ENCODE measurements around the gene COL23A1. TPM values are rescaled to one million over a fixed set of nuclear protein-coding genes. Genes with fewer than 3 reads are reported as not detected.

COL23A1 gene
- total RNA-seq, 4 donors from 2014 or later: 2.5 to 3.4 (median 3.0) TPM

DNA sequence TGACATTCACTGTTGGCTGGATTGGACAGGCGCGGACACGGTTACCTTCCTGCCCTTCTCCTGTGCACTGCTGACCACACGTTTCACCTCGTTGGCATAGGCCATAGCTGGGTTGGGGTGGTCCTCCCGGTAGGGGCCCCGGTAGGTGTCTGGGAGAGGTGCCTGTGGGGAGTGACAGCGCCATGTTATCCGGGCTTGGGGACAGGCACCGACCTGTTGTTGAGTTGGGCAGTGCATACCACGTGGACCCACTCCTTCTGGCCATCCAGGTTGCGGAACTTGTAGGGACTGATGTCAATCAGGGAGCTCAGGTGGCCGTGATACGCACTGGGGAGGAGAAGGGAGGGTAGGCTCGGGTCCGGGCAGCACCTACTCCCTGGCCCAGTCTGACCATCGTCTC, 365.8 kb downstream of the COL23A1 start:
- no peak for TF ChIP-seq POLR2A (IDR thresholded peaks at IDR 0.05)
- TF ChIP-seq, protein P1, sequence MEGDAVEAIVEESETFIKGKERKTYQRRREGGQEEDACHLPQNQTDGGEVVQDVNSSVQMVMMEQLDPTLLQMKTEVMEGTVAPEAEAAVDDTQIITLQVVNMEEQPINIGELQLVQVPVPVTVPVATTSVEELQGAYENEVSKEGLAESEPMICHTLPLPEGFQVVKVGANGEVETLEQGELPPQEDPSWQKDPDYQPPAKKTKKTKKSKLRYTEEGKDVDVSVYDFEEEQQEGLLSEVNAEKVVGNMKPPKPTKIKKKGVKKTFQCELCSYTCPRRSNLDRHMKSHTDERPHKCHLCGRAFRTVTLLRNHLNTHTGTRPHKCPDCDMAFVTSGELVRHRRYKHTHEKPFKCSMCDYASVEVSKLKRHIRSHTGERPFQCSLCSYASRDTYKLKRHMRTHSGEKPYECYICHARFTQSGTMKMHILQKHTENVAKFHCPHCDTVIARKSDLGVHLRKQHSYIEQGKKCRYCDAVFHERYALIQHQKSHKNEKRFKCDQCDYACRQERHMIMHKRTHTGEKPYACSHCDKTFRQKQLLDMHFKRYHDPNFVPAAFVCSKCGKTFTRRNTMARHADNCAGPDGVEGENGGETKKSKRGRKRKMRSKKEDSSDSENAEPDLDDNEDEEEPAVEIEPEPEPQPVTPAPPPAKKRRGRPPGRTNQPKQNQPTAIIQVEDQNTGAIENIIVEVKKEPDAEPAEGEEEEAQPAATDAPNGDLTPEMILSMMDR (IDR thresholded peaks at IDR 0.05): no peak
- no peak overlapping the region for H3K4me3 ChIP-seq (ENCODE audit: low read depth, poor library complexity, severe bottlenecking)
- DNase-seq (ENCODE audit: low spot score in 2 of 2): no peak
- intact Hi-C loops (cut with DNase I; ENCODE audit: low total_unique reads): no loop called here
- WGBS, 2 donors: 87 to 90% methylated on average over 17 of the region's 17 CpGs

DNA sequence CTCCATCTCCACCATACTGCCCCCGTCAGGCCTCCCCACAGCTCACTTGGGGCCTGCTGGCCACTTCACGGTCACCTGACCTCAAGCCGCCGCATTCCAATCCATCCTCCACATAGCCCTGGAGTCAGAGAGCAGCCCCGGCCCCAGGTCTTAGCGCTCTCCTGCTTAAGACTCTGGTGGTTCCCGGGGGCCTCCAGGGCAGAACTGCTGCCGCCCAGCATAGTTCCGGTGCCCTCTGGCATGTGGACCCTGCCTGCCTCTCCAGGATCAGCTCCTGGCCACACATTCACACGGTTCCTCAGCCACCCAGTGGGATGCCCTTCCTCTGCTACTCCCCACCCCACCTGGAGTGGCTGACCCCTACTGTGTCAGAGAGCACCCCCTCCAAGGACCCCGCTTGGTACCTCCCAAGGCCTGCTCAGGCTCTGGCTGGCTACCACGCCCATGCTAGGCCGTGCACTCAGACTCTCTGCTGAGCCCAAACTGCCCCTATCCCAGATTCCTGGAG, 366.3 kb downstream of the COL23A1 start:
- no peak for TF ChIP-seq POLR2A (IDR thresholded peaks at IDR 0.05)
- TF ChIP-seq, protein P1 (IDR thresholded peaks at IDR 0.05): no peak
- WGBS, 2 donors: 80% methylated on average over 11 to 13 of the region's 13 CpGs
- intact Hi-C loops (cut with DNase I; ENCODE audit: low total_unique reads): no loop called here
- no peak for DNase-seq (ENCODE audit: low spot score in 2 of 2)
- no peak overlapping the region for H3K4me3 ChIP-seq (ENCODE audit: low read depth, poor library complexity, severe bottlenecking)

DNA sequence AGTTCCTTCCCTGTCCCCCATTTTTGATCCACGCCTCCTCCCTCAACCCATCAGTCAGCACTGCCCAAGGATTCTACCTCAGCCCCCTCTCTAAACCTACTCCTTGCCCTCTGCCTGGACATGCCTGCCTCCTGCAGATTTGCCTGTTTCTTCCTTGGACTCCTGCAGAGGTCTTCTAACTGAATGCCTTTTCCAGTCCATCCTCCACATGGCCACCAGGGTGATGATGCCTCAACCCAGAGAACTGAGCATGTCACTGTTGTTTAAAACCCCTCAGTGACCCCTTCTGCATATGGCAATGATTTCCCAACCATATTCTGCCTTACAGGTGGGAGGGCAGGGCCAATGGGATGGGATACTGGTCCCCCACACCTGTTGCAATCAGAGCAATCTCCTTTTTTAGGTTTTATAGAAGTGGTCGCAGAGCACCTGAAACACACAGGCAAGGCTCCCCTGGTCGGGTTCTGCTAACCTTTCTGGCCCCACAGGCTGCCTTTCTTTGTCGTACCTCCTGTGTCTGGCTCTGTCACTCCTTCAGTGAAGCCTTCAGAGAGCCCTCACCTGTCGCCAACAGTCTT, 366.9 kb downstream of the COL23A1 start:
- no peak for DNase-seq (ENCODE audit: low spot score in 2 of 2)
- TF ChIP-seq POLR2A (IDR thresholded peaks at IDR 0.05): no peak
- 86 to 89% methylated on average over 5 of the region's 5 CpGs for WGBS, 2 donors
- intact Hi-C loops (cut with DNase I; ENCODE audit: low total_unique reads): no loop called here
- no peak overlapping the region for H3K4me3 ChIP-seq (ENCODE audit: low read depth, poor library complexity, severe bottlenecking)

DNA sequence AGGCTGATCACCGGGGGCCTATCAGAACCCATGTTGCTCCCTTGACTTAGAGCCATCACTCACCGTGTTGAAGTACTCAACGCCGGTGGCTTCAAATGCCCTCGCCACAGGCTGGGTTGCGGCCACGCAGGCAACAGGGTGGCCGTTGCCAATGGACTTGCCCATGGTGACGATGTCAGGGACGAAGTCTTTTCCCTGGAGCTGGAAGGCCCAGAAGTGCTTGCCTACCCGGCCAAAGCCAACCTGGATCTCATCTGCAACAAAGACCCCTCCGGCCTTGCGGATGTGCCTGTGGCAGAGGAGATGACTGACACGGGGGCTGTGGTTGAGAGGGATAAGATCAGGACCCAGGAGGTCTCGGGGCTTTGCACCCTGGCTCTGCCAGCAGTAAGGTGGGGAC, 367.9 kb downstream of the COL23A1 start:
- no peak for DNase-seq (ENCODE audit: low spot score in 2 of 2)
- TF ChIP-seq, protein P1 (IDR thresholded peaks at IDR 0.05): no peak
- no peak for TF ChIP-seq POLR2A (IDR thresholded peaks at IDR 0.05)
- WGBS, 2 donors: 95% methylated on average over 15 of the region's 15 CpGs
- no peak overlapping the region for H3K4me3 ChIP-seq (ENCODE audit: low read depth, poor library complexity, severe bottlenecking)
- intact Hi-C loops (cut with DNase I; ENCODE audit: low total_unique reads): no loop called here

DNA sequence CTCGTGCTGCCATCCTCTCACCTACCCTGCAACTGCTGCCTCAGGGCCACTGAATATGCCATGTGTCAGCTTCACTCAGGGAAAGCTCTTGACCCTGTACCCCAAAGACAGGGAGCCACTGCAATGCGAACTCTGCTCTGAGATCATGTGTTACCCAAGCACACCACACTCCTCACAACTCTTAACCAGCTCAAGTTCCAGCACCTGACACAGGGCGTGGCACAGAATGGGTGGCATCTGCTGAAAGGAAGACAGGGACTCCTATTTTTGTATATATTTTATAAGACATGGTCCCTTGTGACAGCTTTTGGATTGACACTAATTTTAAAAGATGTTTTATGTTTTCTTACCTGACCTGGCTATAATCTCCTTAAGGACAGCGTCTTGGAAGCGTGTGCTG, 368.3 kb downstream of the COL23A1 start:
- DNase-seq (ENCODE audit: low spot score in 2 of 2): no peak
- intact Hi-C loops (cut with DNase I; ENCODE audit: low total_unique reads): no loop called here
- 93% methylated on average over 5 of the region's 5 CpGs for WGBS, 2 donors
- H3K4me3 ChIP-seq (ENCODE audit: low read depth, poor library complexity, severe bottlenecking): no peak overlapping the region
- TF ChIP-seq, protein P1 (IDR thresholded peaks at IDR 0.05): no peak
- no peak for TF ChIP-seq POLR2A (IDR thresholded peaks at IDR 0.05)

DNA sequence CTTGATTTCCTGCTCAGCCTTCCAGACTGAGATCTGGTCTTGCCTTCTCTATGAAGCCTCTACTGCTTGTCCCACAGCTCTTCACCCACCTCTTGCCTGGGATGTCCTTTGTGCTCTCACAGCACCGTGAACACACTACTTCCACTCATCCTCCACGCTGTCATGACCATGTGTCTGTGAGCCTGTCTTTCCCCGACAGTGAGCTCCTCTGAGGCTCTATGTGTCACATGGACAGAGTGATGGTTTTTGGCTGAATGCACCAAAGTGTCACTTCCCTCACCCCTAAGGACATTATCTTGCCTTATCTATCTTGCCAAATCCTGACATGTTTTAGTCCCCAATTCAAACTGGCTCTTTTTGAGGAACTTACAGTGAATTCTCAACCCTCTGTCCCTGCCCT, 368.9 kb downstream of the COL23A1 start:
- TF ChIP-seq, protein P1 (IDR thresholded peaks at IDR 0.05): no peak
- no peak for TF ChIP-seq POLR2A (IDR thresholded peaks at IDR 0.05)
- intact Hi-C loops (cut with DNase I; ENCODE audit: low total_unique reads): no loop called here
- no peak overlapping the region for H3K4me3 ChIP-seq (ENCODE audit: low read depth, poor library complexity, severe bottlenecking)
- 69 to 74% methylated on average over 3 of the region's 3 CpGs for WGBS, 2 donors
- DNase-seq (ENCODE audit: low spot score in 2 of 2): no peak

Data from lower leg skin (tissue), 4 donors.